ENCODE results near the gene TAPBPL. TPM values are rescaled to one million over a fixed set of nuclear protein-coding genes. Genes with fewer than 3 reads are reported as not detected.
"Not testable (repeated sequence)": the region's sequence is repeated elsewhere in the genome, so short reads cannot be mapped to it uniquely, and the experiment has no call there.

The TAPBPL gene, protein sequence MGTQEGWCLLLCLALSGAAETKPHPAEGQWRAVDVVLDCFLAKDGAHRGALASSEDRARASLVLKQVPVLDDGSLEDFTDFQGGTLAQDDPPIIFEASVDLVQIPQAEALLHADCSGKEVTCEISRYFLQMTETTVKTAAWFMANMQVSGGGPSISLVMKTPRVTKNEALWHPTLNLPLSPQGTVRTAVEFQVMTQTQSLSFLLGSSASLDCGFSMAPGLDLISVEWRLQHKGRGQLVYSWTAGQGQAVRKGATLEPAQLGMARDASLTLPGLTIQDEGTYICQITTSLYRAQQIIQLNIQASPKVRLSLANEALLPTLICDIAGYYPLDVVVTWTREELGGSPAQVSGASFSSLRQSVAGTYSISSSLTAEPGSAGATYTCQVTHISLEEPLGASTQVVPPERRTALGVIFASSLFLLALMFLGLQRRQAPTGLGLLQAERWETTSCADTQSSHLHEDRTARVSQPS
- total RNA-seq: 10 to 100 TPM; 31.4 to 33.7 TPM

DNA sequence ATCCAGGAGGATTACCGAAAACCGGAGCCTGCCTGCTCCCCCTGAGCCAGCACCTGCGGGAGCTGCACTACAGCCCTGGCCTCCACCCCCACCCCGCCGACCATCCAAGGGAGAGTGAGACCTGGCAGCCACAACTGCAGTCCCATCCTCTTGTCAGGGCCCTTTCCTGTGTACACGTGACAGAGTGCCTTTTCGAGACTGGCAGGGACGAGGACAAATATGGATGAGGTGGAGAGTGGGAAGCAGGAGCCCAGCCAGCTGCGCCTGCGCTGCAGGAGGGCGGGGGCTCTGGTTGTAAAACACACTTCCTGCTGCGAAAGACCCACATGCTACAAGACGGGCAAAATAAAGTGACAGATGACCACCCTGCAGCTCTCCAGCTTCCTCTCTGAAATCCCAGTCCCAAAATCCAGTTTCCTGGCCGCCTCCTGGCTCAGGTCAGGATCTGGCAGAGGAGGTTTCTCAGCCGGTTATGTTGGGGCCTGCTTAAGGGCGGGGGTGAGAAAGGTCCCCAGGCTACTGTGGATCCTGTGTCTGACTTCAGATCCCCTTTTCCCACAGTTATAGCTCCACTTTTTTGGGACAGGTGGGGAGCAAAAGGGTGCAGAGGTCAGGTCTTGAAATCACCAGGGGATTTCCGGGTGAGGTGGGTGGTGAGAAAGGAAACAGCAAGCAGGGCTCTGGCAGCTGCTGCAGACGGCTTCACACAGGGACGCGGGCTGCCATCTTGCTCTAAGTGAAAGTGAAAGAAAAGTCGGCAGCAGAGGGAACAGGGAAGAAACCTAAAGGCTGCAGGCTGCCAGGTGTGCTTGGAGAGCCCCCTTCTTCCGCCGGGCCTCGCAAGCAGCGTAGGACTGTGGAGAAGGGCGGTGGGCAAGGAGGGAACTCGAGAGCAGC, at the start of gene TAPBPL:
TAPBPL (plus strand) TSS at position 695 of the 897 bp plus-strand sequence. CDS start 207 bp downstream, outside the sequence.
- Mint-ChIP-seq H3K36me3 (peaks cover 72 to 76% of the 10 kb centered on the region in 2 donors), H3K27ac (peak within 1 kb of the TSS; percentile 97 to 100), H3K9me3 (no peaks in the 10 kb centered on the region)
- ATAC-seq (peak; percentile 74 to 86), DNase-seq (ENCODE audit: low spot score in 2 of 2) (peak; percentile 73 to 81)

DNA sequence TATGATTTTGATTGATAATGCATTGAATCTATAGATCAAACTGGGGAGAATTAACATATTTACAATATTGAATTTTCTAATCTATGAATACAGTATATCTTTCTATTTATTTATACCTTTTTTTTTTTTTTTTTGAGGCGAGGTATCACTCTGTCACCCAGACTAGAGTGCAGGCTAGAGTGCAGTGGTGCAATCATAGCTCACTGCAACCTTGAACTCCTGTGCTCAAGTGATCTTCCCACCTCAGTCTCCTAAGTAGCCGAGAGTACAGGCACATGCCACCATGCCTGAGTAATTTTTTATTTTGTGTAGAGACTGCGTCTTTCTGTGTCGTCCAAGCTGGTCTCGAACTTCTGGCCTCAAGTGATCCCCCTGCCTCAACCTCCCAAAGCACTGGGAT, 47.5 kb upstream of the TAPBPL start:
- Mint-ChIP-seq H3K9me3 (no peaks in the 10 kb centered on the region), H3K36me3 (no peaks in the 10 kb centered on the region), H3K27ac (no peak overlapping the region)
- DNase-seq (ENCODE audit: low spot score in 2 of 2) (no peak), ATAC-seq (no peak)

DNA sequence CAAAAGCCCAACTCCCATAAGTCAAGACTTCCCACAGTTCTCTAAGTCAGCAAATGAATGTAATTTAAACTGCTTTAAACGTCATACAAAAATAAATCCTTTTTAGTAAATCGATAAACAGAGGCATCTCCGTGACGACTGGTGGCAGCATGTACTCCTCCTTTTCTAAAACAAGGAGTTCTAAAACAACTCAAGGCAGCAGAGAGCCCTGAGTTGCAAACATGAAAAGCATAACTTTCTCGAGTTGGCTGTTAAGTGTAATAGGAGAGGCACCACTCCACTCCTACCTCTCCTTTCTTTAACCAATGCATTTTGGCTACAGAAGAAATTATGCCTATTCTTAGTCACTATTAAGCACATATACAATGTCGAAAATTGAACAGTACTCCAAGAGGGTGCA, 45.9 kb upstream of the TAPBPL start:
- no peaks in the 10 kb centered on the region for H3K36me3 Mint-ChIP-seq
- DNase-seq (ENCODE audit: low spot score in 2 of 2) (no peak), ATAC-seq (no peak)
- no peaks in the 10 kb centered on the region for H3K9me3 Mint-ChIP-seq
- no peak overlapping the region for H3K27ac Mint-ChIP-seq

DNA sequence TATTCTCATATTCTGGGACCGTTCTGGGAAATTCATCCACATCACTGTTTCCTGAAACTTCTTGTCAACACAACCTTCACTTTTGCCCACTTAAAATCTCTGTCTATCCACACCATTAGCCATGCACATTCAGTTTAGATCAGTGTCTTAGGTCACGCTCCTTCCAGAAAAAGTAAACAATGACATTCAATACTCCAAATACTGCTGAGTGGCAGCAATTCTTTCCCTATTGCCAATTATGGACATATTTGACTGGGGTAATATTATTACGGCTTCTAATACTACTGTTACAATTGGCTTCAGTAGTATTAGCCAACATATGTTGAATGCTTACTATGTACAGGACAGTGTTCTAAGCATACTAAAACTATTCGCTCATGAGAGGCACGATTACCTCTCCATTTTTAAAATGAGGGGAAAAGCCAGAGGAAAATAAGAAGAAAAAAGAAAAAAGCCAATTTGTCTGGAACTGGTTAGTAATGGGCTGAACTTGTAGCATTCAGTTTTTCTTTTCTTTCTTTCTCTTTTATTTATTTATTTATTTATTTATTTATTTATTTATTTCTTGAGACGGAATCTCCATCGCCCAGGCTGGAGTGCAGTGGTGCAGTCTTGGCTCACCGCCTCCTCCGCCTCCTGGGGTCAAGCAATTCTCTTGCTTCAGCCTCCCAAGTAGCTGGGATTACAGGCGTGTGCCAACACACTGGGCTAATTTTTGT, 44.4 kb upstream of the TAPBPL start:
- Mint-ChIP-seq H3K9me3 (no peaks in the 10 kb centered on the region), H3K27ac (no peak overlapping the region), H3K36me3 (no peaks in the 10 kb centered on the region)
- ATAC-seq (no peak), DNase-seq (ENCODE audit: low spot score in 2 of 2) (no peak)

DNA sequence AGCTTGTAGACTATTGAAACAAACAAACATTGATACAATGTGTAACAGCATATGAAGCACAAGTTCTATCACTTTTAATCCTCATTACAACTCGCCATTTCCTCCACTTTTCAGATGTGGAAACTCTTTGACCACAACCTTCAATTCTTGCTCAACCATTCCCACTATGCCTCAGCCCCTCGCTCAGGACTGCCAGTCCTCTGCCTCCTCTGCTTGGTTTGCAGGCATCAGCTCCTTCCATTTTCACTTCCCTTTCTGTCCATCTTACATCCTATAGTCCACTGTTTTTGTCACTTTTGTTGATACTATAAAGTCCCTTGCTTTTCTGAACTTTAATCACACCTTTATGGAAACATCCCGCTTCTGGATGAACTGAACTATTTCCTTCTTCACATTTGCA, 35.2 kb upstream of the TAPBPL start:
- Mint-ChIP-seq H3K36me3 (peaks cover 0 to 6% of the 10 kb centered on the region in 2 donors), H3K27ac (peak overlapping the region; percentile 5 to 9), H3K9me3 (peaks cover 0 to 7% of the 10 kb centered on the region in 2 donors)
- no peak for DNase-seq (ENCODE audit: low spot score in 2 of 2)
- ATAC-seq: peak; percentile 75 to 80

DNA sequence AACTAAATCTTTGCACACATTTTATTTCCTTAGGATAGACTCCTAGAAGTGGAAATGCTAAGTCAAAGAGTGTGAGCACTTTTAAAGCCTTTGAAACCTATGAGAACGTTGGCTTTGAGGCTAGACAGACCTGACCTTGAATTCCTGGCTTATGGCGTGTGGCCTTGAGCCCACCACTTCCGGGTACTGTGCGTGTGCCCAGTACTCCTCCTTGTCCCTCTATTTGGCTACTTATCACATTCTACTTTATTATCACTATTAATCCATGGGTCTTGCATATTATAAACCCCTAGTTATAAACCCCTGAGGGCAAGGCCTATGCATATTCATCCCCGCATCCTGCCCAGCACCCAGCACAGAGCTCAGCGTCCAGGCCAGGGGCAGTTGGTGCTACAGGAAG, 33.0 kb upstream of the TAPBPL start:
- Mint-ChIP-seq H3K36me3 (peaks cover 0 to 6% of the 10 kb centered on the region in 2 donors), H3K9me3 (peaks cover 0 to 7% of the 10 kb centered on the region in 2 donors), H3K27ac (no peak overlapping the region)
- DNase-seq (ENCODE audit: low spot score in 2 of 2): no peak
- no peak for ATAC-seq

DNA sequence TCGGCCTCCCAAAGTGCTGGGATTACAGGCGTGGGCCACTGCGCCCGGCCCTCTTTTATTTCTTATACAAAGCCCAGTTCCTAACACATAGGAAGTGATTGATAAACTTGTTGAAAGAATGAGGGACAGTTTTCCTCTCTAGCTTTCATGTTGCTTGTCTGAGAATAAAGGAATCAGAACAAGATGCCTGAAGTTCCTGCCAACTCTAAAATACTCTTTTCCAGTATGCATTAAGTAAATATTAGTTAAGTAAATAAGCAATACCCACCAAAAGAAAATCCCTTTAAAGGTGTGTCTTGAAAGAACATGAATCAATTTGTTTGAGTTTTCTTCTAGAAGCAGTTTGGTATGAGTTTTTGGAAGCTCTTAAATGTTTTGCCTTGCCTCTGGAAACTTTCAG, 31.5 kb upstream of the TAPBPL start:
- peaks cover 0 to 7% of the 10 kb centered on the region in 2 donors for H3K9me3 Mint-ChIP-seq
- ATAC-seq (no peak), DNase-seq (ENCODE audit: low spot score in 2 of 2) (no peak)
- H3K27ac Mint-ChIP-seq: no peak overlapping the region
- H3K36me3 Mint-ChIP-seq: peaks cover 0 to 6% of the 10 kb centered on the region in 2 donors

DNA sequence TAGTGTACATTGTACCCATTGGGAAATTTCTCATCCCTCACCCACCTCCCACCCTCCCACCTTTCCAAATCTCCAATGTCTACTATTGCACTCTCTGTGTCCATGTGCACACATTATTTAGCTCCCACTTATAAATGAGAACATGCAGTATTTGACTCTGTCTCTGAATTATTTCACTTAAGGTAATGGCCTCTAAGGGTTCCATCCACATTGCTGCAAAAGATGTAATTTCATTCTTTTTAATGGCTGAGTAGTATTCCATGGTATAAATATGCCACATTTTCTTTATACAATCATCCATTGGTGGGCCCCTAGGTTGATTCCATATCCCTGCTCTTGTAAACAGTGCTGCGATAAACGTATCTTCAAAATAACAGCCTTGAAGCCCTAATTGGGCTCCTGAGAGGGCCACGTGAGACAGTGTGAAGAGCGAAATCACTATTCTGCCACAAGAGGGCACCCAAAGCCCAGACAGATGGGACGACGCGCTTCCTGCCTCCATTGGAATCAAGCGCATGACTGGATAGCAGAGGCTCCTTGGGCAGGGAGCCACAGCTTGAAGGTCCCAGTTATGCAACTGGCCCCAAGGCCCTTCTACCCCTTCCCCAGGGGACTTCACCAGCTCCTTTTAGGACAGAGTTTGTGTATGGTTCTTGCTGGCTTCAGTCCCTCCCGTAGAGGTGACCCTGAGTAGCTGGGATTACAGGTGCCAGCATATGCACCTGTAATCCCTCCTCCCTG, 28.4 kb upstream of the TAPBPL start:
- DNase-seq (ENCODE audit: low spot score in 2 of 2): peak; percentile 72 to 75
- H3K36me3 Mint-ChIP-seq: no peaks in the 10 kb centered on the region
- H3K27ac Mint-ChIP-seq: peak overlapping the region; percentile 79
- peak; percentile 51 to 53 for ATAC-seq
- H3K9me3 Mint-ChIP-seq: no peaks in the 10 kb centered on the region

DNA sequence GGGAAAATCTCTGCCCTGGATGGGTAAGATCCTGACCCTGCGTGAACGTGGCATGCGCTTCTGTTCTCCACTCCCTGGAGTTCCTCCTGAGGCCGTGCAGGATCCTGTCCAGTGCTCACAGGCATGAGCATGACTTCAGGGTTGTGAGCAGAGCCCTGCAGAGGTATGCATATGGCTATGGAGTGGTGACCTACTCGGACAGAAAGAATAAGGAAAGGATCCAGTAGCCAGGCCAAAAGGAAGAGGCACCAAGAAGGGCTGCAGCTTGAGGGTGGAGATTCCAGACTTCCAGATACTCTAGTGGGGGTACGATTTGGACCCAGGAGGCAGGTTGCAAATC, 27.9 kb upstream of the TAPBPL start:
- DNase-seq (ENCODE audit: low spot score in 2 of 2) (no peak), ATAC-seq (no peak)
- Mint-ChIP-seq H3K36me3 (no peaks in the 10 kb centered on the region), H3K9me3 (no peaks in the 10 kb centered on the region), H3K27ac (peak overlapping the region; percentile 79)

DNA sequence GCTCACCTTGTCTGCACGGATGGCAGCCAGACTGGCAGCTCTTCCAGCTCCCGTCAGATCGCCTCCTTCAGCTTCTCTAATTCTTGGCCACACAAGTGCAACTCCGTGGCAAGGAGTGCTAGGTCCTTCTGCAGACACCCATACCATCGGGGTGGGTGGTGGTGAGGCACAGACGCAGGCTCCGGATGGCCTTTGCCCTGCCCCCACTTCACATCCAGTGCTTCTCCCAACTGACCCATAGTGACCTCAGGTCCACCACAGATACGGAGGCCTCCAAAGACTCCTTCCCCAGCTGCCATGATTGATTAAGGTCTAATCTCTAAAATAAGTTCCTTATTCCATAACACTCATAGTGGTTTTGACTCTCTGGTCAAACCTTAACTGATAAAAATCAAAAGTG, 27.0 kb upstream of the TAPBPL start:
- ATAC-seq (no peak), DNase-seq (ENCODE audit: low spot score in 2 of 2) (no peak)
- Mint-ChIP-seq H3K27ac (peak overlapping the region; percentile 98 to 100), H3K9me3 (no peaks in the 10 kb centered on the region), H3K36me3 (no peaks in the 10 kb centered on the region)

DNA sequence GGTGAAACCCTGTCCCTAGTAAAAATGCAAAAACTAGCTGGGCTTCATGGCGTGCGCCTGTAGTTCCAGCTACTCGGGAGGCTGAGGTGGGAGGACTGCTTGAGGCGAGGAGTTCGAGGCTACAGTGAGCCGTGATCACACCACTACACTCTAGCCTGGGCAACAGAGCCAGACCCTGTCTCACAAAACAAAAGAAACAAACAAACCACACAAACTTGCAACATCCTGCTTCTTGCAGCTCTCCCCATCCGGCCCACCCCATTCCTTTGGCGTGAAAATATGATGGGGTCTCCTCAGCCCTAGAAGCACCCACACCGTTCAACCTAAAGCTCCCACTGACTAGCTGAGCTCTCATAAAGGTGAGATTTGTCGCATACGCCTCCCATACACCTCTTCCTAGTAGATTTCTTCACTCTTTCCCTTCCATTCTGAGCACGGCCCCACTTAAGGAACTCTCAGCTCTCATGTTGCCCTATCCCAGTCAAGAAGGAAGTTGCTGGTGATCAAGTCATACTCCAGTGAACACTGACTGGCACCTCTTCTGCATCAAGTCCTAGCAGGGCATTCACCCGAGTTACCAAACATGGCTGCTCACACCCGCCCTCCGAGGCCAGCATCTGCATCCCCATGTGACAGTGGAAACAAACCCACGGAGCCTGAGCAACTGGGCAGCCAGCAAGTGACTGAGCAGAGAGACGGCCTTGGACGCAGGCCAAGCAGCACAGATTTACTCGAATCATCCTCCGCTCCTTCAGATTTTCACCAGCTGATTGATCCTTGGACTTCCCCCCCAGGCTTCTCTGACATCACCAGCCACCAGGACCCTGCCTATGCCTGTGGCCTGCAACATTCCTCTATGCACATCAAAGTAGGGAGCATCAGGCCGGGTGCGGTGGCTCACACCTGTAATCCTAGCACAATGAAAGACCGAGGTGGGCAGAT, 26.0 kb upstream of the TAPBPL start:
- ATAC-seq: no peak
- H3K27ac Mint-ChIP-seq: peak overlapping the region; percentile 98 to 100
- peak in 1 of 2 donors; percentile 68 for DNase-seq (ENCODE audit: low spot score in 2 of 2)
- H3K36me3 Mint-ChIP-seq: no peaks in the 10 kb centered on the region
- no peaks in the 10 kb centered on the region for H3K9me3 Mint-ChIP-seq

DNA sequence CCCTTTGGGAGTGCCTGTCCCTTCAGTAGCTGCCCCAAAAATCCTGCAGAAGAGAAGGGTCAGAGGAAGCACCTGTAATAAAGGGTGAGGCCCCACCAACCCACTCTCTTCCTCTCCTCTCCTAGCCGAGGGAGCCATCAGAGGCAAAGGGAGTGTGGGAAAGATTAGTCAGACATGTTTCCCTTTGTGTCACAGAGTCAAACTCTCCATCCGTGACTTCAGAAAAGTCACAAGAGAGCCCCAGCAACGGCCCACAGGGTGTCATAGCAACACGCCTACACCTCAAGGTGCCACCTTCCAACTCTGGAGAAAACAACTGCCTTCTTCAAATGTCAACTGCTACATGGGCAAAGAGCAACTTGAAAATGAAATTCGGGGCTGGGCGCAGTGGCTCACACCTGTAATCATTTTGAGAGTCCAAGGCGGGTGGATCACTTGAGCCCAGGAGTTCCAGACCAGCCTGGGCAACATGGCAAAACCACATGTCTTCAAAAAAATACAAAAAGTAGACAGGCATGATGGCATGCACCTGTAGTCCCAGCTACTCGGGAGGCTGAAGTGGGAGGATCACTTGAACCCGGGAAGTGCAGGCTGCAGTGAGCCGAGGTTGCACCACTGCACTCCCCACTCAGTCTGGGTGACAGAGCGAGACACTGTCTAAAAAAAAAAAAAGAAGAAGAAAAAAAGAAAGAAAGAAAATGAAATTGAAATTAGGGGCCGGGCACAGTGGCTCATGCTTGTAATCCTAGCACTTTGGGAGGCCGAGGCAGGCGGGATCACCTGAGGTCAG, 24.8 kb upstream of the TAPBPL start:
- ATAC-seq (peak; percentile 83 to 89), DNase-seq (ENCODE audit: low spot score in 2 of 2) (peak; percentile 88 to 97)
- no peaks in the 10 kb centered on the region for H3K36me3 Mint-ChIP-seq
- peak overlapping the region; percentile 98 to 100 for H3K27ac Mint-ChIP-seq
- H3K9me3 Mint-ChIP-seq: no peaks in the 10 kb centered on the region

DNA sequence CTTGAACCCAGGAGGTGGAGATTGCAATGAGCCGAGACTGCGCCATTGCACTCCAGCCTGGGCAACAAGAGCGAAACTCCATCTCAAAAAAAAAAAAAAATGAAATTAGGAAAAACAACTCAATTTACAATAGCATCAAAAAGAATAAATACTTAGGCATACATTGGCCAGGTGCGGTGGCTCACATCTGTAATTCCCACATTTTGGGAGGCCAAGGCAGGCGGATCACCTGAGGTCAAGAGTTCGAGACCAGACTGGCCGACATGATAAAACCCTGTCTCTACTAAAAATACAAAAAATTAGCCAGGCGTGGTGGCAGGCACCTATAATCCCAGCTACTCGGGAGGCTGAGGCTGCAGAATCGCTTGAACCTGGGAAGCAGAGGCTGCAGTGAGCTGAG, 24.0 kb upstream of the TAPBPL start:
- H3K9me3 Mint-ChIP-seq; ATAC-seq; DNase-seq (ENCODE audit: low spot score in 2 of 2); H3K36me3 Mint-ChIP-seq: not testable (repeated sequence)
- peak overlapping the region; percentile 98 to 100 for H3K27ac Mint-ChIP-seq

DNA sequence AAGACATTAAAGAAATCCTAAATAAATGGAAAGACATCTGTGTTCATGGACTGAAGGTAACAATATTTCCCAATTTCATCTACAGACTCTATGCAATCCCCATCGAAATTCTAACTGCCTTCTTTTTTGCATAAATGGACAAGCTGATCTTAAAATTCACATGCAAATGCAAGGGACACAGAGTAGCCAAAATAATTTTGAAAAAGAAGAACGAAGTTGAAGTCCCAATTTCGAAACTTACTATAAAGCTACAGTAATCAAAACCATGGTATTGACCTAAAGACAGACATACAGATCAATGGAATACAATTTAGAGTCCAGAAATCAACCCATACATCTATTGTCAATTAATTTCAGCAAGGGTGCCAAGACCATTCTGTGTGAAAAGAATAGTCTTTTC, 23.5 kb upstream of the TAPBPL start:
- Mint-ChIP-seq H3K9me3 (no peaks in the 10 kb centered on the region), H3K27ac (peak overlapping the region; percentile 98 to 100), H3K36me3 (no peaks in the 10 kb centered on the region)
- ATAC-seq: no peak
- no peak for DNase-seq (ENCODE audit: low spot score in 2 of 2)

Data from activated naive CD4-positive, alpha-beta T cell treated with anti-CD3 and anti-CD28 coated beads, Interleukin-2, amount 50 U/mL, for 72 hours (primary cell).